ENCODE data around the gene RABEP2. TPM values are rescaled to one million over a fixed set of nuclear protein-coding genes. Genes with fewer than 3 reads are reported as not detected.
A peak's percentile ranks its signal among the peaks of the same experiment; 100 is the strongest.

Gene RABEP2
- total RNA-seq, 2 donors from 2014 or later: 16.1 to 19.2 TPM

DNA sequence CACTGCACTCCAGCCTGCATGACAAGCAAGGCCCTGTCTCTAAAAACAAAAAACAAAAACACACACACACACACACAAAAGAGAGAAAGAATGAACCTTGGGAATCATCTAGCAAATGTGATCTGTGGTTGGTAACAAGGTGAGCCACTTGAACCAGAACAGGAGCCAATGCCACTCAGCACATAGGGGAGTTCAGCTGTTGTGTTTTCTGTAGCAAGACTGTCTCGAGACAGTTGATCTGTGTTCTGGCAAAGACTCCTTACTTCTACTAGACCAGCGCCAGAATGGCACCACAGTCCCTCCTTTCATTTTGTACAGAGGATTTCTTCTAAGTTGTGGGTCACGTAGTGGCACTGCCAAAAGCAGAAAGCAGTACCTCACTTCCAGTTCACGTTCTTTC is 26.1 kb downstream of the RABEP2 start:
- no peak overlapping the region for H3K27ac Mint-ChIP-seq
- Histone ChIP-seq H3K4me1 (ENCODE audit: control insufficient read depth, insufficient read depth, low read length) (no peaks in the 10 kb centered on the region), H3K4me3 (ENCODE audit: low read length) (no peak overlapping the region), H3K27me3 (ENCODE audit: control insufficient read depth, insufficient read depth, low read length, poor library complexity, severe bottlenecking) (no peaks in the 10 kb centered on the region), H3K27ac (ENCODE audit: low read depth, low read length) (peak overlapping the region; percentile 17), H3K9me3 (ENCODE audit: control insufficient read depth, low read length) (no peaks in the 10 kb centered on the region), H3K36me3 (ENCODE audit: control insufficient read depth, insufficient read depth, low read length) (no peaks in the 10 kb centered on the region), H3K9ac (ENCODE audit: extremely low read depth, low read length, poor library complexity, severe bottlenecking) (no peak overlapping the region)
- no peaks in the 10 kb centered on the region for H3K9me3 Mint-ChIP-seq
- TF ChIP-seq, protein P1, sequence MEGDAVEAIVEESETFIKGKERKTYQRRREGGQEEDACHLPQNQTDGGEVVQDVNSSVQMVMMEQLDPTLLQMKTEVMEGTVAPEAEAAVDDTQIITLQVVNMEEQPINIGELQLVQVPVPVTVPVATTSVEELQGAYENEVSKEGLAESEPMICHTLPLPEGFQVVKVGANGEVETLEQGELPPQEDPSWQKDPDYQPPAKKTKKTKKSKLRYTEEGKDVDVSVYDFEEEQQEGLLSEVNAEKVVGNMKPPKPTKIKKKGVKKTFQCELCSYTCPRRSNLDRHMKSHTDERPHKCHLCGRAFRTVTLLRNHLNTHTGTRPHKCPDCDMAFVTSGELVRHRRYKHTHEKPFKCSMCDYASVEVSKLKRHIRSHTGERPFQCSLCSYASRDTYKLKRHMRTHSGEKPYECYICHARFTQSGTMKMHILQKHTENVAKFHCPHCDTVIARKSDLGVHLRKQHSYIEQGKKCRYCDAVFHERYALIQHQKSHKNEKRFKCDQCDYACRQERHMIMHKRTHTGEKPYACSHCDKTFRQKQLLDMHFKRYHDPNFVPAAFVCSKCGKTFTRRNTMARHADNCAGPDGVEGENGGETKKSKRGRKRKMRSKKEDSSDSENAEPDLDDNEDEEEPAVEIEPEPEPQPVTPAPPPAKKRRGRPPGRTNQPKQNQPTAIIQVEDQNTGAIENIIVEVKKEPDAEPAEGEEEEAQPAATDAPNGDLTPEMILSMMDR (conservative IDR thresholded peaks at IDR 0.05): no peak
- H3K4me3 Mint-ChIP-seq: no peak overlapping the region
- DNase-seq: no peak
- no peaks in the 10 kb centered on the region for H3K27me3 Mint-ChIP-seq (ENCODE audit: insufficient read depth)
- 89 to 93% methylated on average over 4 of the region's 4 CpGs for WGBS, 2 experiments (ENCODE audit: insufficient coverage in 1 of 2, insufficient read length in 1 of 2)
- H3K4me1 Mint-ChIP-seq: no peaks in the 10 kb centered on the region
- H3K36me3 Mint-ChIP-seq (ENCODE audit: low read depth): no peaks in the 10 kb centered on the region

DNA sequence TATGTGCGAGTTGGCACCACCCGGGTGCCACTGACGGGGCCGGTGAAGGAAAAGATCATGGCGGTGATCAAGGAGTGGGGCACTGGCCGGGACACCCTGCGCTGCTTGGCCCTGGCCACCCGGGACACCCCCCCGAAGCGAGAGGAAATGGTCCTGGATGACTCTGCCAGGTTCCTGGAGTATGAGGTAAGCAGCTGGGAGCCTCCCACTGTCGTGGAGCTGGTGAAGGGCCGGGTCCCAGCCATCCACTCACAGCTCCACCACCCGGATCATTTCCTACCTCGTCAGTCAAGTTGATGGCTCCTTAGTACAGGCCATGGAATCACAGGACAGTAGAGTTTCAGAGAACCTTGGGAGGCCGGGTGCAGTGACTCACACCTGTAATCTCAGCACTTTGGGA is 26.8 kb downstream of the RABEP2 start:
- no peak overlapping the region for H3K4me3 ChIP-seq (ENCODE audit: low read length)
- Mint-ChIP-seq H3K4me3 (no peak overlapping the region), H3K27ac (peak overlapping the region; percentile 30), H3K27me3 (ENCODE audit: insufficient read depth) (no peaks in the 10 kb centered on the region), H3K4me1 (no peaks in the 10 kb centered on the region), H3K9me3 (no peaks in the 10 kb centered on the region), H3K36me3 (ENCODE audit: low read depth) (no peaks in the 10 kb centered on the region)
- WGBS, 2 experiments (ENCODE audit: insufficient coverage in 1 of 2, insufficient read length in 1 of 2): 91% methylated on average over 12 to 15 of the region's 15 CpGs
- no peaks in the 10 kb centered on the region for H3K27me3 ChIP-seq (ENCODE audit: control insufficient read depth, insufficient read depth, low read length, poor library complexity, severe bottlenecking)
- H3K4me1 ChIP-seq (ENCODE audit: control insufficient read depth, insufficient read depth, low read length): no peaks in the 10 kb centered on the region
- no peak for DNase-seq
- H3K9ac ChIP-seq (ENCODE audit: extremely low read depth, low read length, poor library complexity, severe bottlenecking): no peak overlapping the region
- H3K27ac ChIP-seq (ENCODE audit: low read depth, low read length): no peak overlapping the region
- H3K9me3 ChIP-seq (ENCODE audit: control insufficient read depth, low read length): no peaks in the 10 kb centered on the region
- TF ChIP-seq, protein P1 (conservative IDR thresholded peaks at IDR 0.05): no peak
- no peaks in the 10 kb centered on the region for H3K36me3 ChIP-seq (ENCODE audit: control insufficient read depth, insufficient read depth, low read length)

DNA sequence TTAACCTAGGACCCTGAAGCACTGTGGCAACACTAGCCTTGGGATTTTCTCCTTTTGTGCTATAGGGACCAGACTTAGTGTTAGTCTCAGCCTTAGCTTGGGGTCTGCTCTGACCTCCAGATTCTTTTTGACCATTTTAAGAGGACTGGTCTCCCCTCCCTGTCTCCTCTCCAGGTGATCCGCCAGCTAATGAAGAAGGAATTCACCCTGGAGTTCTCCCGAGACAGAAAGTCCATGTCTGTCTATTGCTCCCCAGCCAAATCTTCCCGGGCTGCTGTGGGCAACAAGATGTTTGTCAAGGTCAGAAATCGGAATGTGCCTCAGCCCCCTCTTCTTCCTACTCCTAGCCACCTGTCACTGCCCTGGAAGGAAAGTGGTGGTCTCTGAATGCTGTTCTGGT is 27.2 kb downstream of the RABEP2 start:
- Histone ChIP-seq H3K9ac (ENCODE audit: extremely low read depth, low read length, poor library complexity, severe bottlenecking) (no peak overlapping the region), H3K27ac (ENCODE audit: low read depth, low read length) (no peak overlapping the region), H3K4me3 (ENCODE audit: low read length) (no peak overlapping the region), H3K36me3 (ENCODE audit: control insufficient read depth, insufficient read depth, low read length) (no peaks in the 10 kb centered on the region), H3K4me1 (ENCODE audit: control insufficient read depth, insufficient read depth, low read length) (no peaks in the 10 kb centered on the region), H3K27me3 (ENCODE audit: control insufficient read depth, insufficient read depth, low read length, poor library complexity, severe bottlenecking) (no peaks in the 10 kb centered on the region), H3K9me3 (ENCODE audit: control insufficient read depth, low read length) (no peaks in the 10 kb centered on the region)
- 87 to 95% methylated on average over 3 to 4 of the region's 4 CpGs for WGBS, 2 experiments (ENCODE audit: insufficient coverage in 1 of 2, insufficient read length in 1 of 2)
- Mint-ChIP-seq H3K9me3 (no peaks in the 10 kb centered on the region), H3K27me3 (ENCODE audit: insufficient read depth) (no peaks in the 10 kb centered on the region), H3K4me1 (no peaks in the 10 kb centered on the region), H3K36me3 (ENCODE audit: low read depth) (no peaks in the 10 kb centered on the region), H3K4me3 (no peak overlapping the region), H3K27ac (no peak overlapping the region)
- TF ChIP-seq, protein P1 (conservative IDR thresholded peaks at IDR 0.05): no peak
- DNase-seq: no peak

Data from endodermal cell (in vitro differentiated cells).